HCT116 (cell line): Measurements from ENCODE around the gene RAB36. TPM values are rescaled to one million over a fixed set of nuclear protein-coding genes. Genes with fewer than 3 reads are reported as not detected.

ENCODE experiments used
- ATAC-seq: fragments of 200-7000 bp; cut with Tn5 transposase; 2 replicates; pipeline ENCODE4 v1.9.1; 2020; ENCODE audit warnings: mild to moderate bottlenecking, moderate library complexity
- BruUV-seq: library from RNA; stranded (reverse); fragments of 400-500 nt; replicated peaks from 2 replicates; lab custom pipeline; 2021; lab: Mats Ljungman, UMichigan
- CTCF ChIA-PET: fragments of 300-600 bp; sonication (Branson Sonifier 250); formaldehyde crosslinking; loops from one replicate; lab custom pipeline; 2021; ENCODE audit warnings: antibody characterized with exemption; lab: Charles Lee
- POLR2A ChIA-PET: fragments of 300-600, 350-600 bp; sonication (Branson Sonifier 250); formaldehyde crosslinking; loops from one replicate; lab custom pipeline; 2021; ENCODE audit warnings: antibody characterized with exemption; lab: Charles Lee
- RAD21 ChIA-PET, 2 experiments: fragments of 300-600 bp; sonication (Branson Sonifier 250); formaldehyde crosslinking; loops; one replicate each; lab custom pipeline; 2023; ENCODE audit warnings: low total read pairs in 2 of 2; ENCODE audit not compliant: uncharacterized antibody in 2 of 2, unreplicated experiment in 2 of 2, low non-redundant PET in 1 of 2; lab: Charles Lee
- DNase-seq: peaks from one replicate; pipeline ENCODE4 v3.0.0-alpha.2; 2010; ENCODE audit warnings: low read depth, low spot score
- H2AFZ ChIP-seq: fragments of 200-600 bp; shearing (Covaris generic), sonication (generic); 2 replicates; pipeline ENCODE4 v1.6.1; 2017; ENCODE audit warnings: low read depth, mixed run types, mixed read lengths, antibody characterized with exemption, low read length; ENCODE audit not compliant: poor library complexity, severe bottlenecking
- H3K27ac ChIP-seq: 2 replicates; pipeline ENCODE4 v1.5.1; 2012; ENCODE audit warnings: low read depth, low read length
- H3K27me3 ChIP-seq: fragments of 200-600 bp; sonication (generic); 2 replicates; pipeline ENCODE4 v1.6.1; 2016; ENCODE audit warnings: mixed run types, low read length, mixed read lengths; ENCODE audit not compliant: insufficient read depth
- H3K36me3 ChIP-seq, 2 experiments: fragments of 200-500 bp in 1 of 2; fragments of 200-600 bp in 1 of 2; sonication (Bioruptor generic) in 1 of 2; sonication (generic) in 1 of 2; 2 replicates each; pipeline versions ENCODE4 v1.5.1 to v1.6.1; 2014 to 2016; ENCODE audit warnings: low read length in 2 of 2, inconsistent platforms in 1 of 2, mixed read lengths in 1 of 2, mixed run types in 1 of 2; ENCODE audit not compliant: insufficient read depth in 2 of 2, control insufficient read depth in 1 of 2
- H3K4me1 ChIP-seq, 2 experiments: fragments of 200-600 bp in 1 of 2; sonication (generic) in 1 of 2; 2 replicates each; pipeline versions ENCODE4 v1.5.1 to v1.6.1; 2012 to 2017; ENCODE audit warnings: low read length in 2 of 2, inconsistent platforms in 1 of 2, mild to moderate bottlenecking in 1 of 2, mixed read lengths in 1 of 2, mixed run types in 1 of 2, moderate library complexity in 1 of 2; ENCODE audit not compliant: insufficient read depth in 2 of 2, control insufficient read depth in 1 of 2
- H3K4me2 ChIP-seq: fragments of 200-600 bp; sonication (generic); 2 replicates; pipeline ENCODE4 v1.6.1; 2017; ENCODE audit warnings: mixed run types, low read length, mixed read lengths
- H3K4me3 ChIP-seq, 2 experiments: fragments of 200-600 bp in 1 of 2; sonication (generic) in 1 of 2; replicated peaks in 1 of 2; 2 replicates each; pipeline ENCODE4 v1.5.1; 2011 to 2016; ENCODE audit warnings: low read length in 2 of 2, control low read depth in 1 of 2, low read depth in 1 of 2, mild to moderate bottlenecking in 1 of 2, mixed read lengths in 1 of 2, mixed run types in 1 of 2
- H3K79me2 ChIP-seq: fragments of 200-600 bp; sonication (generic); 2 replicates; pipeline ENCODE4 v1.6.1; 2017; ENCODE audit warnings: mild to moderate bottlenecking, mixed run types, low read length, moderate library complexity, mixed read lengths; ENCODE audit not compliant: insufficient read depth
- H3K9ac ChIP-seq: fragments of 200-600 bp; sonication (generic); 2 replicates; pipeline ENCODE4 v1.6.1; 2016; ENCODE audit warnings: low read length, mixed read lengths
- H3K9me2 ChIP-seq: fragments of 200-600 bp; sonication (generic), shearing (Covaris generic); 2 replicates; pipeline ENCODE4 v1.6.1; 2017; ENCODE audit warnings: mixed run types, mild to moderate bottlenecking, moderate library complexity; ENCODE audit not compliant: insufficient read depth
- H3K9me3 ChIP-seq, 2 experiments: fragments of 200-500 bp in 1 of 2; fragments of 200-600 bp in 1 of 2; sonication (Bioruptor generic) in 1 of 2; sonication (generic) in 1 of 2; 2 replicates each; pipeline ENCODE4 v1.6.1; 2014 to 2017; ENCODE audit warnings: low read length in 2 of 2, mixed read lengths in 2 of 2, inconsistent platforms in 1 of 2, low read depth in 1 of 2, mild to moderate bottlenecking in 1 of 2, mixed run types in 1 of 2, moderate library complexity in 1 of 2; ENCODE audit not compliant: control insufficient read depth in 1 of 2, insufficient read depth in 1 of 2
- H4K20me1 ChIP-seq: fragments of 200-600 bp; sonication (generic), shearing (Covaris generic); 2 replicates; pipeline ENCODE4 v1.6.1; 2017; ENCODE audit warnings: mixed run types, mild to moderate bottlenecking, moderate library complexity; ENCODE audit not compliant: insufficient read depth
- ATF3 ChIP-seq: IDR thresholded peaks from 2 replicates; pipeline ENCODE4 v1.6.1; 2012
- CBX3 ChIP-seq: IDR thresholded peaks from 2 replicates; pipeline ENCODE4 v1.6.1; 2012; ENCODE audit warnings: low read depth
- CTCF ChIP-seq, 3 experiments: fragments of 200-600 bp in 1 of 3; sonication (generic) in 1 of 3; IDR thresholded peaks in 2 of 3; conservative IDR thresholded peaks in 1 of 3; 2 replicates each; pipeline ENCODE4 v1.5.1; 2012 to 2017; ENCODE audit warnings: low read depth in 2 of 3, low read length in 2 of 3, antibody characterized with exemption in 1 of 3, borderline replicate concordance in 1 of 3, control low read depth in 1 of 3, mild to moderate bottlenecking in 1 of 3, mixed read lengths in 1 of 3, mixed run types in 1 of 3, moderate library complexity in 1 of 3; ENCODE audit not compliant: insufficient read depth in 1 of 3
- EGR1 ChIP-seq: IDR thresholded peaks from 2 replicates; pipeline ENCODE4 v1.6.1; 2012; ENCODE audit warnings: low read depth
- EZH2phosphoT487 ChIP-seq: fragments of 200-600 bp; IDR thresholded peaks from 2 replicates; pipeline ENCODE4 v1.6.1; 2018; ENCODE audit warnings: antibody characterized with exemption, borderline replicate concordance
- FOSL1 ChIP-seq: IDR thresholded peaks from 2 replicates; pipeline ENCODE4 v1.6.1; 2012; ENCODE audit warnings: low read depth
- JUND ChIP-seq: IDR thresholded peaks from 2 replicates; pipeline ENCODE4 v1.6.1; 2012
- POLR2A ChIP-seq: IDR thresholded peaks from 2 replicates; pipeline ENCODE4 v1.7.0; 2011; ENCODE audit warnings: borderline replicate concordance; ENCODE audit not compliant: insufficient read depth, insufficient read length; ENCODE audit errors: extremely low read depth
- POLR2AphosphoS5 ChIP-seq: IDR thresholded peaks from 2 replicates; pipeline ENCODE4 v1.6.1; 2011; ENCODE audit warnings: mild to moderate bottlenecking, low read depth, low read length, moderate library complexity
- RAD21 ChIP-seq: IDR thresholded peaks from 2 replicates; pipeline ENCODE4 v1.6.1; 2012; ENCODE audit warnings: low read depth, mild to moderate bottlenecking
- REST ChIP-seq: IDR thresholded peaks from 2 replicates; pipeline ENCODE4 v1.6.1; 2012; ENCODE audit warnings: low read depth
- SIN3A ChIP-seq: IDR thresholded peaks from 2 replicates; pipeline ENCODE4 v1.6.1; 2012; ENCODE audit warnings: low read depth
- SRF ChIP-seq: IDR thresholded peaks from 2 replicates; pipeline ENCODE4 v1.6.1; 2012; ENCODE audit warnings: low read depth
- YY1 ChIP-seq: IDR thresholded peaks from 2 replicates; pipeline ENCODE4 v1.6.1; 2011; ENCODE audit warnings: low read length, low read depth, moderate library complexity, mild to moderate bottlenecking; ENCODE audit not compliant: insufficient replicate concordance; ENCODE audit errors: extremely low read depth
- ZFX ChIP-seq: fragments of 450-650 bp; IDR thresholded peaks from 2 replicates; pipeline ENCODE4 v1.6.1; 2017
- ZNF274 ChIP-seq: fragments of 200-500 bp; sonication (Bioruptor generic); IDR thresholded peaks from 2 replicates; pipeline ENCODE4 v1.6.1; 2014; ENCODE audit warnings: mild to moderate bottlenecking, low read depth, low read length, inconsistent platforms
- intact Hi-C: fragments of 100-400 bp; cut with micrococcal nuclease; formaldehyde crosslinking; loops from 2 replicates; pipeline ENCODE4 v1.10.0; 2022
- total RNA-seq: library from RNA; stranded (reverse); gene quantifications from one replicate; pipeline ENCODE4 v1.2.1, GENCODE V29; 2021; ENCODE audit not compliant: unreplicated experiment

The RAB36 gene
- total RNA-seq, 1 experiment from 2014 or later, result 6.1 TPM

- POLR2A ChIA-PET, result no interaction called here
- H3K4me1 ChIP-seq, result peaks cover 0 to 6% of the 10 kb centered on the region in 2 experiments; a peak in 1 of 4 replicates
Observed at GRCh38 chr22:23203452-23204124, 58.3 kb downstream of the RAB36 start.

GRCh38 chr22:23204125-23204488 is 58.8 kb downstream of the RAB36 start:
- Histone ChIP-seq H3K79me2 (peaks cover 90% of the 10 kb centered on the region), H3K9ac (no peak overlapping the region), H3K27me3 (no peaks in the 10 kb centered on the region), H3K4me1 (peaks cover 0 to 5% of the 10 kb centered on the region in 2 experiments; a peak in 1 of 4 replicates), H3K9me2 (no peaks in the 10 kb centered on the region), H3K4me2 (no peak overlapping the region), H3K36me3 (peaks cover 0 to 4% of the 10 kb centered on the region in 2 experiments; a peak in 1 of 4 replicates), H4K20me1 (no peaks in the 10 kb centered on the region; the same call in 1 of the 2 replicates), H3K4me3 (no peak overlapping the region), H2AFZ (no peak overlapping the region), H3K27ac (no peak overlapping the region), H3K9me3 (no peaks in the 10 kb centered on the region)
- intact Hi-C loops, result no loop called here
- RAD21 ChIA-PET, result no interaction called here
- POLR2A ChIA-PET, result no interaction called here
- CTCF ChIA-PET, result no interaction called here
- ATAC-seq, result no peak
- DNase-seq, result no peak
- no TSS peak for BruUV-seq
- no peak for TF ChIP-seq ATF3
- TF ChIP-seq SRF, result no peak
- TF ChIP-seq RAD21, result no peak
- no peak for TF ChIP-seq POLR2A
- TF ChIP-seq ZFX, result no peak
- no peak for TF ChIP-seq CTCF (IDR thresholded peaks at IDR 0.05 in 2 of 3, conservative IDR thresholded peaks at IDR 0.05 in 1 of 3; ENCODE audit: borderline replicate concordance in 1 of 3, insufficient read depth in 1 of 3, low read depth in 2 of 3, low read length in 2 of 3)
- TF ChIP-seq ZNF274, result no peak
- no peak for TF ChIP-seq SIN3A
- TF ChIP-seq FOSL1, result no peak
- no peak for TF ChIP-seq POLR2AphosphoS5
- no peak for TF ChIP-seq JUND
- no peak for TF ChIP-seq CBX3
- no peak for TF ChIP-seq YY1
- no peak for TF ChIP-seq EGR1
- TF ChIP-seq REST, result no peak

More at GRCh38 chr22:23203452-23204124, 58.3 kb downstream of the RAB36 start:
- H3K36me3 ChIP-seq, result peaks cover 0 to 4% of the 10 kb centered on the region in 2 experiments; a peak in 1 of 4 replicates
- ATAC-seq, result no peak
- BruUV-seq, result no TSS peak
- H3K9me2 ChIP-seq, result no peaks in the 10 kb centered on the region
- H3K9ac ChIP-seq, result no peak overlapping the region
- H3K27ac ChIP-seq, result no peak overlapping the region
- H3K27me3 ChIP-seq, result no peaks in the 10 kb centered on the region
- H2AFZ ChIP-seq, result no peak overlapping the region
- TF ChIP-seq SIN3A (no peak), EZH2phosphoT487 (no peak), EGR1 (no peak)
- intact Hi-C loops, result no loop called here
- peaks cover 90% of the 10 kb centered on the region for H3K79me2 ChIP-seq
- CTCF ChIA-PET, result no interaction called here
- no peaks in the 10 kb centered on the region for H3K9me3 ChIP-seq
- H3K4me3 ChIP-seq, result no peak overlapping the region
- H4K20me1 ChIP-seq, result no peaks in the 10 kb centered on the region; the same call in 1 of the 2 replicates
- RAD21 ChIA-PET, result no interaction called here
- H3K4me2 ChIP-seq, result no peak overlapping the region
- DNase-seq, result no peak
